K562 (cell line): ENCODE measurements around the gene CTSD. TPM values are rescaled to one million over a fixed set of nuclear protein-coding genes. Genes with fewer than 3 reads are reported as not detected.

Source experiments
- ATAC-seq: fragments of 200-7000 bp; cut with Tn5 transposase; 3 replicates; pipeline ENCODE4 v1.9.1; 2020; ENCODE audit warnings: moderate library complexity
- BruUV-seq: library from RNA; stranded (reverse); fragments of 400-500 nt; replicated peaks from 2 replicates; lab custom pipeline; 2021; lab: Mats Ljungman, UMichigan
- CTCF ChIA-PET: fragments of 300-600 bp; formaldehyde crosslinking; extraction: SDS; loops from one replicate; lab custom pipeline; 2021; ENCODE audit warnings: low intra/inter-chr PET ratio; lab: Yijun Ruan, JAX
- POLR2A ChIA-PET: fragments of 300-600, 350-650 bp; sonication (Branson Sonifier 250); formaldehyde crosslinking; extraction: SDS; loops from one replicate; lab custom pipeline; 2021; ENCODE audit warnings: antibody characterized with exemption, inconsistent platforms; lab: Yijun Ruan, JAX
- DNase-seq, 4 experiments: peaks; one replicate each; pipeline versions ENCODE4 v3.0.0 to v3.0.0-alpha.2; 2011 to 2018; ENCODE audit warnings: low spot score in 3 of 4, mixed read lengths in 3 of 4; ENCODE audit errors: extremely low read depth in 1 of 4
- FAIRE-seq: peaks from 2 replicates; lab custom pipeline; 2011; peaks lifted over from hg19 to GRCh38; lab: Jason Lieb, UNC
- H2AFZ ChIP-seq: 2 replicates; pipeline ENCODE4 v1.6.0; 2011; ENCODE audit warnings: low read depth, low read length, control low read depth, inconsistent platforms
- H3K27ac ChIP-seq: fragments of 200-600 bp; 3 replicates; pipeline ENCODE4 v1.8.0; 2011; ENCODE audit warnings: low read depth, mild to moderate bottlenecking, control low read depth, inconsistent platforms, low read length, moderate library complexity, mixed read lengths; ENCODE audit errors: extremely low read depth
- H3K27me3 ChIP-seq, 2 experiments: fragments of 300-600 bp in 1 of 2; 2 replicates in 1 of 2; 3 replicates in 1 of 2; pipeline versions ENCODE4 v1.6.0 to v1.8.0; 2011; ENCODE audit warnings: inconsistent platforms in 2 of 2, low read length in 2 of 2, mild to moderate bottlenecking in 1 of 2, mixed read lengths in 1 of 2, moderate library complexity in 1 of 2; ENCODE audit not compliant: control insufficient read depth in 2 of 2, insufficient read depth in 2 of 2
- H3K36me3 ChIP-seq: fragments of 300-600 bp; 3 replicates; pipeline ENCODE4 v1.8.0; 2011; ENCODE audit warnings: mild to moderate bottlenecking, low read length, inconsistent platforms; ENCODE audit not compliant: control insufficient read depth, insufficient read depth
- H3K4me1 ChIP-seq, 2 experiments: fragments of 200-600 bp in 1 of 2; replicated peaks in 1 of 2; 2 replicates in 1 of 2; 3 replicates in 1 of 2; pipeline versions ENCODE4 v1.5.1 to v1.8.0; 2011; ENCODE audit warnings: inconsistent platforms in 2 of 2, low read length in 2 of 2, mild to moderate bottlenecking in 1 of 2, mixed read lengths in 1 of 2, moderate library complexity in 1 of 2; ENCODE audit not compliant: control insufficient read depth in 2 of 2, insufficient read depth in 2 of 2
- H3K4me2 ChIP-seq: 2 replicates; pipeline ENCODE4 v1.6.1; 2011; ENCODE audit warnings: low read length, control low read depth, inconsistent platforms, mixed read lengths; ENCODE audit not compliant: insufficient read depth
- H3K4me3 ChIP-seq: fragments of 200-600 bp; sonication (generic), shearing (Covaris generic); 2 replicates; pipeline ENCODE4 v1.5.1; 2016; ENCODE audit warnings: control low read depth, inconsistent platforms
- H3K79me2 ChIP-seq: fragments of 200-600 bp; 3 replicates; pipeline ENCODE4 v1.8.0; 2011; ENCODE audit warnings: low read length, inconsistent platforms; ENCODE audit not compliant: control insufficient read depth, insufficient read depth
- H3K9ac ChIP-seq, 2 experiments: 2 replicates each; pipeline versions ENCODE4 v1.6.0 to v1.6.1; 2011; ENCODE audit warnings: low read depth in 2 of 2, low read length in 2 of 2, control low read depth in 1 of 2, inconsistent platforms in 1 of 2, mild to moderate bottlenecking in 1 of 2, mixed read lengths in 1 of 2; ENCODE audit not compliant: insufficient read depth in 1 of 2
- H3K9me1 ChIP-seq: one replicate; pipeline ENCODE4 v1.6.0; 2011; ENCODE audit warnings: inconsistent platforms, mild to moderate bottlenecking, low read length, moderate library complexity; ENCODE audit not compliant: control insufficient read depth, insufficient read depth
- H3K9me3 ChIP-seq: replicated peaks from 2 replicates; pipeline ENCODE4 v1.5.1; 2011; ENCODE audit warnings: low read depth, low read length, inconsistent platforms; ENCODE audit not compliant: control insufficient read depth, insufficient read depth
- H4K20me1 ChIP-seq: replicated peaks from 2 replicates; pipeline ENCODE4 v1.6.1; 2011; ENCODE audit warnings: low read length, inconsistent platforms, mixed read lengths; ENCODE audit not compliant: control insufficient read depth, insufficient read depth
- ARHGAP35 ChIP-seq: fragments of 450-650 bp; IDR thresholded peaks from 2 replicates; pipeline ENCODE4 v1.6.1; 2018; ENCODE audit not compliant: partially characterized antibody
- EGR1 ChIP-seq: fragments of 450-650 bp; conservative IDR thresholded peaks from 2 replicates; pipeline ENCODE4 v1.6.1; 2017; ENCODE audit warnings: mild to moderate bottlenecking
- GABPB1 ChIP-seq: sonication (generic); formaldehyde crosslinking; IDR thresholded peaks from 2 replicates; pipeline ENCODE4 v1.8.0; 2022; ENCODE audit warnings: mild to moderate bottlenecking, missing genetic modification reagents
- GTF2E2 ChIP-seq: fragments of 200-800 bp; sonication (Bioruptor generic); IDR thresholded peaks from 2 replicates; pipeline ENCODE4 v1.6.1; 2016; ENCODE audit warnings: missing genetic modification characterization, missing compliant biosample characterization
- IRF2 ChIP-seq: sonication (generic); formaldehyde crosslinking; IDR thresholded peaks from 2 replicates; pipeline ENCODE4 v1.8.1; 2022; ENCODE audit warnings: mild to moderate bottlenecking, missing genetic modification reagents
- MBD2 ChIP-seq: sonication (generic); IDR thresholded peaks from 2 replicates; pipeline ENCODE4 v1.6.1; 2016; ENCODE audit warnings: low read depth, borderline replicate concordance
- NEUROD1 ChIP-seq: fragments of 150-350 bp; IDR thresholded peaks from 2 replicates; pipeline ENCODE4 v1.6.1; 2014; ENCODE audit warnings: borderline replicate concordance, low read length, low read depth; ENCODE audit not compliant: partially characterized antibody
- RBM22 ChIP-seq: fragments of 200-400 bp; formaldehyde crosslinking; IDR thresholded peaks from 2 replicates; pipeline ENCODE4 v1.6.1; 2018; ENCODE audit warnings: low read length, low read depth; ENCODE audit not compliant: poor library complexity, severe bottlenecking
- XRCC4 ChIP-seq: IDR thresholded peaks from one replicate; pipeline ENCODE4 v1.6.1; 2011; ENCODE audit not compliant: insufficient read depth, insufficient read length; ENCODE audit errors: extremely low read depth
- ZBTB7A ChIP-seq: IDR thresholded peaks from 2 replicates; pipeline ENCODE4 v1.6.1; 2011; ENCODE audit warnings: low read depth, mild to moderate bottlenecking, low read length, moderate library complexity, borderline replicate concordance; ENCODE audit not compliant: control insufficient read depth
- ZNF165 ChIP-seq: fragments of 250-450 bp; sonication (Bioruptor Pico); IDR thresholded peaks from 2 replicates; pipeline ENCODE4 v1.4.0; 2020; ENCODE audit warnings: borderline replicate concordance
- ZNF384 ChIP-seq: IDR thresholded peaks from 2 replicates; pipeline ENCODE4 v1.6.1; 2012; ENCODE audit warnings: low read depth, low read length, improper control_type of control experiment
- WGBS: fragments of 100-300 bp; shearing (Covaris generic); methylation state at CpG from one replicate; pipeline ENCODE4 v1.1.6; 2016; ENCODE audit warnings: low coverage, mixed read lengths; ENCODE audit not compliant: insufficient coverage; ENCODE audit errors: missing lambda C conversion rate; 5-methylcytosine and 5-hydroxymethylcytosine counted together
- in situ Hi-C: fragments of 300-500 bp; cut with MboI; formaldehyde crosslinking; loops from 4 replicates; pipeline ENCODE4 v1.15.0; 2018; ENCODE audit warnings: inconsistent platforms, mixed read lengths
- intact Hi-C: fragments of 100-400 bp; cut with micrococcal nuclease; formaldehyde crosslinking; loops from 2 replicates; pipeline ENCODE4 v1.14.2; 2022
- polyA plus RNA-seq, 8 experiments: library from polyadenylated mRNA; depleted of rRNA in 4 of 8; stranded (reverse) in 5 of 8; unstranded in 3 of 8; fragments of >200 nt; fragmentation: Nextera tagmentation in 2 of 8; fragmentation: Illumina TruSeq in 1 of 8; extraction: Ambion mirVana in 2 of 8; extraction: Trizol in 1 of 8; gene quantifications; 2 replicates each; pipeline versions ENCODE4 v1.2.1 to v1.2.3, GENCODE V29; 2011 to 2014; ENCODE audit warnings: inconsistent platforms in 1 of 8, missing spikeins in 1 of 8
- total RNA-seq, 7 experiments: library from RNA; depleted of rRNA in 6 of 7; stranded (reverse); fragments of >200 nt in 6 of 7; fragmentation: Illumina TruSeq in 2 of 7; extraction: Trizol in 2 of 7; gene quantifications; 2 replicates each; pipeline versions ENCODE4 v1.2.1 to v1.2.3, GENCODE V29; 2011 to 2021; ENCODE audit warnings: low replicate concordance in 1 of 7
- TF ChIP-seq, protein P1 (sequence below): fragments of 450-650 bp; conservative IDR thresholded peaks from 2 replicates; pipeline ENCODE4 v1.6.1; 2016; ENCODE audit warnings: missing genetic modification characterization, low read depth, mild to moderate bottlenecking, missing compliant biosample characterization, moderate library complexity

Gene CTSD
- total and polyA plus RNA-seq, 9 of the 15 experiments (the other 6 are each of a cell fraction or from before 2014, with no cell fraction given) = 1.0 to 112 (median 40.9) TPM

DNA sequence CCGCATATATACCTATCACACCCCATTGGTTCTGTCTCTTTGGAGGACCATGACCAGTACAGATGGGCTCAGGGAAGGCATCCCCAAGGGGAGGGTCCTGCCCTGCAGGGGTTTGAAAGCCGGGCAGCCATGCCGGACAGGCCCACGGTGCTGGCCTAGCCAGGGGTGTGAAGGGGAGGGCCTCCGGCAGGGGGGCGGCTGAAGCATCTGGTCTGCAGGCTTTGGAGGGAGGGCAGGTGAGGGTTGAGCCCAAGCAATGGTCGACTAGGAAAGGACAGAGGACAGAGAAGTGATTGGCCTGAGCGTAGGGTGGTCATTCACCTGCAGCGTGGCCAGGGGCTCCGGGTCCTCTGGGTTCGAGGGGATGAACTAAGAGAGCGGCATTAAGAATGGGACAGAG is 11.2 kb upstream of the CTSD start:
- H3K9me3 ChIP-seq = no peaks in the 10 kb centered on the region
- 35% methylated on average over 11 of the region's 12 CpGs for WGBS
- no peaks in the 10 kb centered on the region for H3K79me2 ChIP-seq
- CTCF ChIA-PET = no interaction called here
- no peak overlapping the region for H3K4me3 ChIP-seq
- H3K27me3 ChIP-seq = peaks cover 0 to 10% of the 10 kb centered on the region in 2 experiments; a peak in 3 of 5 replicates
- peaks cover 16 to 48% of the 10 kb centered on the region in 2 experiments for H3K4me1 ChIP-seq
- FAIRE-seq (no peak), DNase-seq (no peak), ATAC-seq (no peak)
- intact Hi-C loops = no loop called here
- H4K20me1 ChIP-seq = no peaks in the 10 kb centered on the region; the same call in 1 of the 2 replicates
- H3K27ac ChIP-seq = no peak overlapping the region
- POLR2A ChIA-PET = interaction anchor here (1.8 kb wide), 1 partner anchor 10 kb away, joined by 4 read pairs; no protein-coding TSS in a partner anchor
- no TSS peak for BruUV-seq
- H3K9ac ChIP-seq = no peak overlapping the region
- no peak overlapping the region for H3K4me2 ChIP-seq
- in situ Hi-C loops = no loop called here
- H3K9me1 ChIP-seq = no peaks in the 10 kb centered on the region
- no peaks in the 10 kb centered on the region for H3K36me3 ChIP-seq
- no peak overlapping the region for H2AFZ ChIP-seq
- no peak for TF ChIP-seq IRF2 (CRISPR knock-in tag)
- TF ChIP-seq MBD2 = no peak
- TF ChIP-seq, protein P1, sequence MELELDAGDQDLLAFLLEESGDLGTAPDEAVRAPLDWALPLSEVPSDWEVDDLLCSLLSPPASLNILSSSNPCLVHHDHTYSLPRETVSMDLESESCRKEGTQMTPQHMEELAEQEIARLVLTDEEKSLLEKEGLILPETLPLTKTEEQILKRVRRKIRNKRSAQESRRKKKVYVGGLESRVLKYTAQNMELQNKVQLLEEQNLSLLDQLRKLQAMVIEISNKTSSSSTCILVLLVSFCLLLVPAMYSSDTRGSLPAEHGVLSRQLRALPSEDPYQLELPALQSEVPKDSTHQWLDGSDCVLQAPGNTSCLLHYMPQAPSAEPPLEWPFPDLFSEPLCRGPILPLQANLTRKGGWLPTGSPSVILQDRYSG = no peak
- TF ChIP-seq RBM22 = no peak
- no peak for TF ChIP-seq ZNF384
- TF ChIP-seq GTF2E2 (tag) = no peak
- no peak for TF ChIP-seq NEUROD1
- no peak for TF ChIP-seq EGR1
- no peak for TF ChIP-seq ZBTB7A
- TF ChIP-seq ARHGAP35 = no peak
- no peak for TF ChIP-seq GABPB1 (CRISPR knock-in tag)
- TF ChIP-seq ZNF165 (CRISPR knock-in tag) = no peak
- no peak for TF ChIP-seq XRCC4
